GM19324 (cell line): ENCODE results near the gene PDPN.

Source experiments
- ATAC-seq: cut with Tn5 transposase; IDR thresholded peaks from one replicate; pipeline ENCODE4 v1.9.1; 2021; ENCODE audit warnings: mild to moderate bottlenecking, moderate library complexity; ENCODE audit not compliant: unreplicated experiment, low FRiP score

PDPN gene

DNA sequence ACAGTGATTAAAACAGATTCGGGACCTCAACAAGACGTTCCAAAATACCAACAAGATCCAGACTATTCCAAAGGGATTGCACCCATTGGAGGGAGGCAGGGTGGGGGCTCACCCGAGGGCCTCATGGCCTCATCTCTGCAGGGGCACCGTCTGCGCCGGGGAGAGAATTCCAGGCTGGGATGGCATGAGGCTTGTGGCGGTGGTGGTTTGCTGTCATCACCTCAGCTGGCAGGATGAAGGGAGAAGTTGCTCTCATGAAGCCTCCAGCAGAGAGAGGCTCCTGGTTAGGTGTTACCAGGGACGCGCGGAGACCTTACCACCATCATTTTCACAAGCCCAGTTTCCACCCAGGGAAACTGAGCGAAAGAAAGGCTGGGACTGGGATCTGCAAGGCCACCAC, 6.7 kb upstream of the PDPN start:
- no peak for ATAC-seq

DNA sequence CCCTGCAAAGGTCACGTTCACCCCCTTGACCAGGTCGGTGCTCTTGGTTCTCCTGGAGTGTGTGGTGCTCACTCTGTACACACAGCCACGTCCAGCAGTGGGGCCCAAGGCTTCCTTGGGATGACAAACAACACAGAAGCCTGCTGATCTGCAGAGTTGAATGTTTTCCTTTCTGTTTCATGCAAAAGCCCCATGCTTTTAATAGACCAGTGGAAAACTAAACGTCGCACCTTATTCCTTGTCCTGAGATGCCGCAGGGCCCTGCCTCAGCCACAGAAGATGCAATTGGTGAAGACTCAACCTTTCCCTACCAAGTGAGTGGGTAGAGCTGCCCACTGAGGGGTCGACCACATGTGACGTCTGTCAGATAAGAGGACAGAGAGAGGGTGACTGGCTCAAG, 5.8 kb upstream of the PDPN start:
- ATAC-seq = no peak

DNA sequence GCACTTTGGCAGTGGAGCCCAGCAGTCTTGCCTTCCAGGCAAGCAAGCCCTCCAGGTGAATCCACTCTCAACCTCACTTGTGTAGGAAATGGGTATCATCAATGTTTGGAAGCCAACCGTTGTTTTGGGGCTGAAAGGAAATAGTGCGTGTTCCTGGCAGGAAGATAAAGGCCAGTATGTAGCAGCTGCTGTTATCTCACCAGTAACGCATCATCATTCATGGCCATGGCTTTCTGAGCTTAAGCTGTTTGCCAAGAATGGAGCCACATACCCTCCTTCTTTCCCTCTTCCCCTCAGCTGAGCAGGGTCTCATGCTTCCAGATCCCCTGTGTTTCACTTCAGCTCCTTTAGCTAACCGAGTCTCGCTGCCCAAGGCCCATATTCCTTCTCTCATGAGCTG, 2.2 kb upstream of the PDPN start:
- no peak for ATAC-seq

DNA sequence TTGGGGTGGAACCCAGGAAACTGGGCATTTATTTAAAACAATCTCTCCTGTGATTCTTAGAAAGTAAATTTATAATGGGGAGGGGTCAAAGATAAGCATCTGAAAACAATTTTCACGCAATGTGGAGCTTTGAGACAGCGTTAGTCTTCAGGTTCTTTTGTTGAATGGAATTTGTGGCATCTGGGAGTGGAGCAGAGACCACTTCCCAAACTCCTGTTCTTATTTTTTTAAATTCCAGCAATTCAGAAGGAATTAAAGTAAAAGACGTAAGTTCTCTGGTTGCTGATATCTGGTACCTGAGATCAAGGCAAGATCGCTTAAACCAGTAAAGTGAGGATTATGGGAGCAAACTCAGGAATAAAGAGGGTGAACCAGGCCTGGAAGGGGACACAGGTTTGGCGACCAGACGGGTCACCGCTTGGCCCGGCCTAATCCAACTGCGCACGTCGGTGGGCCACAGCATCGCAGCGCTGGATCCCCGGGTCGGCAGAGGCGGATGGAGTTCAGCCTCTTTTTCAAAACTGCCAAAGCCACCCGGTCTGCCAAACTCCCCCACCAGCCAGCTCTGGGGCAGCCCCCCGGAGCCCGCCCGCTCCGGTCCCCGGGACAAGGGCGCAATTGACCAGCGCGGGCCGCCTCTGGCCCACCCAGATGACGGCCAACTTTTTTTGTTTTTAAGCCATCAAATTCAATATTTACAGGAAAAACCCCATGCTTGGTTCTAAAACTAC, 754 bp upstream of the PDPN start:
- no peak for ATAC-seq

DNA sequence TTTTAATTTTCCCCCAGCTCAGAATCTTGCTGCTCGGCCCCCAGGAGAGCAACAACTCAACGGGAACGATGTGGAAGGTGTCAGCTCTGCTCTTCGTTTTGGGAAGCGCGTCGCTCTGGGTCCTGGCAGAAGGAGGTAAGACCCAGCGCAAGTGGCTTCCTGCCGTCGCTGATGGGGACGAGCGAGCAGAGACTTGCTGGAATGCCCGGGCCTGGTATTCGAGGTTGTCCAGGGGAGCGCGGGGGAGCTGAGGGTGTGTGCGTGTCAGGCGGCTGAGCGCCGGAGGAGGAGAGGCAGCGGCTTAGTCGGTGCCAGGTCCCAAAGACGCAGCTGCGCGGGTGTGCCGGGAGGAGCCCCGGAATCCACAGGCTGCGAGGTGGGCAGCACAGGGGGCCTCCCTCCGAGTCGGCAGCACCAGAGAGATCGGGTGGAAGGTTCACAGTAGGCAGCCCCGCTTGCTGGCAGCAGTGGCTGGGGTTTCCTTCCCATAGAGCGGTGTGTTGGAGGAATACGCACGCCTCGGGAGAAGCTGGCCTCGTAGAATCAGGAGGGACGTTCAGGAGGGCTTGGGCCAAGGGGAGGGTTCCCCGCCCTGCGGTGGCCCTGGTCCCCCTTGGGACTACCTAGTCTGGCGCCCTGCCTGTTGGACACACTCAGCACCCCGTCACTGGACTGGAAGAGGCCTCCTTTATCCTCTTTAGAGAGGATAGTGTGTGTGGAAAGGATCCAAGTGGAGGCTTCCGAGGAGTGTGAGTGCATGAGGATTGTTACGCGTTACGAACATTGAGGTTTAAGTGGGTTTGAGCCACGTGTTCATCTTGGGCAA, 547 bp downstream of the PDPN start:
- ATAC-seq = no peak

DNA sequence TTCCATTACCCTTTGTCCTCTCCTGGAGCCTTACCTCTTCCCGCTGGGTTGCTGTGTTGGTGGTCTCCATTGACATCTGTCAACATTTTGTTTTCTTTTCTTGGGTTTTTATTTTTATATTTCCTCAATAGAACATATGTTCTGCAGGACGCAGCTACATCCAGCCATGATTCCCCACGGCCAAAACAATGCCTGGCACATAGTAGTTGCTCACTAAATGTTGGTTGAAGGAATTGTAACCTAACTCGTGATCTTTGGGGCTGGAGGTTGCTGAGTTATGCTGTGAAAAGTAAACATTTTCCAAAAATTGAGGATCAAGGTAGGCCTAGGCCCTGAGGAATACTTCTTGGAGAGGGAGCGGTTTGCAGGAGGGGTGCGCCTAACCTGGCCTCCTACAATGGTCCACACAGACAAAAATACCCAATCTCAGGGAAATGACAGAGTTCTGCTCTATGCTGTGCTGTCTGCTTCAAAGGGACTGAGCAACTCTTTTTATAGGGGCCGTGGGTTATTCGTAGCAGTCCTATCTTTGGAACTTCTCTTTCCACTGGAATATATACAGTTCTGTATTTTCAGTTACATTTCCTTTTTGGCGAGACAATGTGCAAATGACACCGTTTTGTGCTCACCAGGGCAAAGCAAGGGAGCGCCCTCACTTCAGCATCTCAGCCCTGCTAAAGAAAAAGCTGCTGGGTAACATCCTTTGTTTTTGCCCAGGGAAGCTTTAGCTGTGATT, 1.4 kb downstream of the PDPN start:
- no peak for ATAC-seq

DNA sequence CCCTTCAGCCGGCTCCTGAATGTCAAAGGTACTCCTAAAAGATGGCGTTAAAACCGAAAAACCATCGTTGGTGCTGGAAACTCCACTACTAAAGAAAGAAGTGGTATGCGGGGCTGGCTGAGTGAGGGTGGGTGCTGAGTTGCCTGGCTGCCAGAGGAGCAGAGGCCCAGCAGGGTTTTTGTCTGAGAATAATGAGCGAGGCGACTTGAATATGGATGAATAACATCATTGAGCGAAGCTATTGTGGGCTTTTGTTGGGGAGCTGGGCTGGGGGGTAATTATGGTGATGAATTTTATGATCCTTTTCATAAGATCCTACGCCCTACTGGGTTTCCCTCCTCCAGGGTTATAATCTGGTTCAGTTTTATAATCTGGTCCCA, 2.0 kb downstream of the PDPN start:
- no peak for ATAC-seq

DNA sequence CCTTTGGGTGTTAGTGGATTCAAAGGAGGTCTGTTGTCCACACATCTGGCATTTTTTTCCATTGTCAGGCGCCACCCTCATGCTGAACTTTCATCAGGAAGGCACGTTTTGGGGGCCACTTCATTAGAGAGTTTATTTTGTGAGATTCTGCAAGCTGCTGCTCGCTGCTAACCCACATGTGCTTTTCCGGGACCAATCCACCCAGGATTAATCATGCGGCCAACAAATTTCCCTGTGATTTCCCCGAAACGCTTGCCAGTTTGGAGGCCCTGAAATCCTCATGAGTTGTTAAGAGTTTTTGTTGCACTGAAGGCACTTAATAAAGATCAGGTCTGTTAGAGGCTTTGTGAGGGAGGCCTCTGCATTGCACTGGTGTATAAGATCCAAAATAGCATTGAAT, 2.4 kb downstream of the PDPN start:
- no peak for ATAC-seq

DNA sequence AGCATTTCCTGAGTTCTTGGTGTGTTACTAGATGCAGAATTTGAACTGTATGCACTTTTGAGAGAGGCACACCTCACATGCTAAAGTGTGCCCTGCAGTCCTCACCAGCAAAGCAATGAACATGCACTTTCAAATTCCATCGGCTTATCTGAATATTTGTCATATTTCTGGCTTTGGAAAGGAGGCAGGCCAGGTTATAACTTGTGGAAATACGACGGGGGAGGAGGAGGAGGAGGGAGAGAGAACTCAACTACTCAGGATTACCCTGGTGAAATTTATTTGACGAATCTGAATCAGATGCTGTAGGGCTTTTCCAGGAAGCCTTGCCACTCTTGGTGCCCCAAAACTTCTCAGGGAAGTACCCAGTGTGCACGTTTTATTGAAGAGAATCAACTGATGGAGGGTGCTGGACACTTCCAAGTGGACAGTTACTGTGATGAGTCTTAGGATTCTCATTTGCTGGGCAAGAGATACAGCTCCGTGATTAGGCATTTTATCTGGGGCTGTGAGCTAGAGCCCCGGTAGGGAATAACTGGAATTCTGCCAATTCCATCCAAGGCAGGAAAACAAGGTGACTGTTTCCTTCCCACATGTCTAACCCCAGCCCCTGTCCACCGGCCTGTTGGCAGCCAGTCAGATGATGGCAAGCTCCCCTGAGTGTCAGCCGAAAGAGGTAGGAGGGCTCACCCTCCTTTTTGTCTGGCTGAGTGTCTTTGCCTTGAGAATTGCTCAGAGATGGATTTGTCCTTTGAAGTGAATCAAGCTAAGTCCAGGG, 3.8 kb downstream of the PDPN start:
- no peak for ATAC-seq

DNA sequence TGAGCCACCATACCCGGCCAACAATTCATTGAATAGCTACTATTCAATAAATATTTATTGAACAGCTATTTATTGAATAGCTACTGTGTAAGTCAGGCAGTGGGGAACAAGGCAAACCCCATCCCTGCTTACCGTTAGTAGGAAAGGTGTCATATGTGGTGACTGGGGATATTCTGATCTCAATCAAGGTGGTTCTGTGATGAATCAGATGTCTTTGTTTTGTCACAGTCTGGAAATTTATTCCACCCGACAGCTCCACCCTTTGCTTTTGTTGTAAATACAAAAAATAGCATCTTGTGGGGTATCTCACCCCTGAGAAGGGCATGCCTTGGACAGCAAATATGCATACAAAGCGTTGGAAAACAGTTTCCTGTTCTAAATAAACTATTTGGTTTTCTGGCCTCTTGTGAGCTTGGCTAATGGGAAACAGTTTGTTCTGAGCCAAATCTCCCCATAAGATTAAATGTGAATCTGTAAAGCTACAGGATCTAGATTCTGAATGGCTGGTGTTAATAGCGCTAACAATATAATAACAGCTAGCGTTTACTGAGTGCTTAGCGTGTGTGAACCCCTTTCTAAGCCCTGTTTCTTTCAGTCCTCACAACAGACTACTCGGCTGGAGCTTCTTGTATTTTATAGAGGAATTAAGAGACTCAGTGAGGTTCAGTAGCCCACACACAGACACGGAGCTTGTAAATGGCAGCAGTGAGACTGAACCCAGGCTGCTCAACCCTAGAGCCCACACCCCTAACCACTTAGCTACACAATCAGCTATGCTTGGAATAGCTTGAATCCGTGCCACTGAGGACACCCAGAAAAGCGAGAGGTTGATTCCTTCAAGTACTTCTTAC, 5.5 kb downstream of the PDPN start:
- ATAC-seq = no peak

DNA sequence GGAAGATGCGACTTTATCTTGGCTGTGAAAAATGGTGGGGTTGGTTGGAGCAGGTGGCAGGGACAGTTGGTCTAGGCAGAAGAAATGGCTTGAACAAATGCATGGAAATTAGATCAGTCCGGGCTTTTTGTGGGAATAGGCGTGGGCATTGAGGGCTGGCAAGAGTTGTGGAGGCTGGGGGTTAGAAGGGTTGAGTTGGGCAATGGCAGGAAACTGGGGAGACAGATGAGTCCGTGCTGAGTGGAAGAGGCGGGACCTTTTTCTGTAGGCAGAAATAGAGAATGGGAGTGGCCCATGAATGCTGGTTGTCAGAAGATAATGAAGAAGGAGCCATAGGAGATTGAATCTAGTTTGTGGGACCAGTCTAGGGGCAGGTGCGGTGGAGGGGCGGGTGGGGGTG, 6.9 kb downstream of the PDPN start:
- no peak for ATAC-seq

DNA sequence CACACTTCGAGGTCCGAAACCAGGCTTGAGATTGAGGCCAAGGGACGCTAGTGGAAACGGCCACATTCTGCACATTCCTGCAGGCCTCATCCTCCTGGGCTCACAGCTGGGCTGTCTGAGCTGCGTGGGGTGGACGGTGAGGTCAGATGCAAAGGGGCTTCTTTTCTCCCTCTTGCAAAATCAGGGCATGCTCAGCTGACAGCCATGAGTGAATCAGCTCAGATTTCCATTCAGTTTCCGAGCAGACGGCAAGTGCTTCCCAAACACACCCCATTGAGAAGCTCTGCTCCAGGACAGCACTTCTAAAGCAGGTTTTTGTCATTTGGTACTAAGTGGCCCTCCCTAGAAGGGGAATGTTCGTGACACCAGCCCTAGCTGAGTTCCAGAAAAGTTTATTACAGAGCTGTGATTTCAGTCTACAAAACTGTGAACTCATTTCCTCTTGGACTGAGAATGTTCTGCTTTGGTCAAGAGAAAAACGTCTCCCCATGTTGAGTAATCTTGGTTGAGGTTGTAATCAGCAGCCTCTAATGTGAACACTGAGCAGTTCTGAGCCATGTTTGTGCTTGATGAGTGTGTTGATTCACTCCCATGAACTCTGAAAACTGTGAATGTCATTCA, 10.0 kb downstream of the PDPN start:
- ATAC-seq = no peak

DNA sequence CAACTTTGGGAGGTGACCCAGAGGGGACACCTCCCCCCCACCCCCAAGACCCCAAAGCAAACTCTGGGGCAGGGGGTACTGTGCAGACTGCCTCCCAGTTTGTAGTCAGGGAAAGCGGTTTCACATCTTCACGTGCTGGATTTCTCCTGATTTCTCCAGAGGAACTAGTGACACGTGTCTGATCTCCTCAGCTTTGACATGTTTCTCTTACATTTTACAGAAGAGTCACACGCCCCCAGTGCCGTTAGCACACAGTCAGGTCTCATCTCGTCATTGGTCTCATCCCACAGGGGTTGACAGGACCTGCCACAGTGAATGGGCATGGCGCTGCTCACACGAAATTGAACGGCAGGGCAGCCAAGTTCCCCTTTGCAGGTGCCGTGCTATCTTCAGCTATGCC, 11.8 kb downstream of the PDPN start:
- no peak for ATAC-seq

DNA sequence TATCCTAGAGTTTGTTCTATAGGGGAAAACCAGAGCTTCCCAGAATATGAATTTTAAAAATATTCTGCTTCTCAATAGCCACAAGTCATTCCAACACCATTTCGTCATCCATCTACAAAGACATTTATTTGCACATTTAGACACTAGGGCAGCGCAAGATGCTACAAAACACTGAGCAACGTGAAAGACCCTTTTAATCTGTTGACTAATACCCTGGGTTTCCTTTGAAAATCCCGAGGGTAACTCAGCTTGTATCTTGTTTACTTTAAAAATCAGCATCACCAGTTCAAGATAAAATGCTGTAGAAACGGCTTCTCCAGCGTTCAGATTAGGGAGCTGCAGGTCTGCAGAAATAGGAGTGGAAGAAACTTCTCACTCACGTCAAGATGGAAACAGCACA, 13.5 kb downstream of the PDPN start:
- ATAC-seq = no peak

DNA sequence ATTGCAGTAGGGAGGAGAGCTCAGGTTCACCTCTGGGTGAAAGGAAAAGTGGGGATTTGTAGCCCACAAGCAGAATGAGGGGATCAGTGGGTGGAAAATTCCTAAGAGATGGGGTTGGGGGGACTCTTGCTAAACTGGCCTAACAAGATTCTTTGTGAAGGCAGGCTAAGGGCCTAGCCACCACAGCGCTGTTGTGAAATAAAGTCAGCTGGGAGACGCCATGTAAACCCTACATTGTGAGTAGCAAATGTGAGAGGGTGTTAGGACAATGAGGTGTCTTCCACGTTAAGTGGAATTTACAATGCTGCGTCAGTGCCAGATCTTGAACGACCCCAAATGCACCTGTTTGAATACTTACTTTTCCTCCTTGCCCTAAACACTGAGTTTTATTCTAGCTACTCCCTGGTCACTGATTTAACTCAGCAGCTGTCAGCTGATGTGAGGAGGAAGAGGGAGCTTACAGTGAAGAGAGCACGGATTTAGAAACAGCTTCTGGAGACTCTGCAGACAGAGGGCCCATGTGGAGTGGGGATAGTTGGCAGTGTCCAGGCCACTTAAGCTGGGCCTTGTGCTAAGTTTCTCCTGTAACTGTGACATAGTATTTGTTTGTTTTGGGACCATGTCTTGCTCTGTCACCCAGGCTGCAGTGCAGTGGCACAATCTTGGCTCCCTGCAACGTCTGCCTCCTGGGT, 17.3 kb downstream of the PDPN start:
- no peak for ATAC-seq

DNA sequence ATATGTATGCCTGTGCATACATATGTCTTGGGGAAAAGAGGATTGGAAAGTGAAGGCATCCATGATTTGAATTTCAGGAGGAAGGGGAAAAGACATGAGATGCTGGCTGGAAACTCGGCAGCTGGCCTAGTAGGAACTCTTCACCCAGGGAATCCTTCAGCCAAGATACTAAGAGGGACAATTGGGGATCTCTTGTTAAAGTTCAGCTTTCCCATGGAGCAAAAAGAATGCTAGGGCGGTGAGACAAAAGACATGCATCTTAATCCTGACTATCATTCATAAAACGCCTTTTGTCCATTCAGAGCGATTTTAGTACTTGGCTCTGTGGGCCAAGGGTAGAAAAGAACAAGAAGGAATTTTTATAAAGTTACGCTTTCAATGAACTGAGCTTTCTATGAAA, 20.5 kb downstream of the PDPN start:
- no peak for ATAC-seq

DNA sequence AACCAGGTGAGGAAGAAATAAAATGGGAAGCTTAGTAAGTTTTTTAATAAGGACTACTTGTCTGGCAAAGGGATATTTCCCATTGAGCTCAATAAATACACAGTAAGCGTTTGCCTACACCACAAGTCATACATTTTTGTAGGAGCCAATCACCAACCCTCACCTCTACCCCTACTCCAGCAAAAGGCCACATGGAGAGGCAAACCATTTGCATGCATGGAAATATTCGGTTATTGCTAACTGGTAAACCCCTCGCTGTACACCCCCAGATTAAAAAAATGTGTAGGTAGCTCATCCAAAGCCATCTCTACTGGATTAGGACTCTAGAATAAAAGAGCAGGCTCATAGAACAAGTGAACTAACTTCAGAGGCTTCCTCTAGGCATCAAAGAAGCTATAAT, 21.1 kb downstream of the PDPN start:
- ATAC-seq = no peak

DNA sequence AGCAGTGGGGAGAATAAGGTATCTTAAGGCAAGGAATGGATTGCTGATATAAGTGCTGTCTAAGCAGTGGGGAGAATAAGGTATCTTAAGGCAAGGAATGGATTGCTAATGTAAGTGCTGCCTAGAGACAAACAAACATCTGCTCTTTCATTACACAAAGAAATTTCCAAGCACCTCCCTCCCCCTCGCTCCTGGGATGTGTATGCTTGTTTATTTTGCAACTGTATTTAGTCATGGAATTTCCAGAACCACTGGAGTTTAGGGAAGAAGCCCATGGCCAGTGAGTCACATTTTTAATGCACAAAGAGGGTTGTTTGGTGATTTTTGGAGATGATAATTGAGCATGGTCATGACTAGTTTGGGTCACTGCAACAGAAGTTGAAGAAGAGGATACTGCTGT, 21.5 kb downstream of the PDPN start:
- ATAC-seq = no peak

DNA sequence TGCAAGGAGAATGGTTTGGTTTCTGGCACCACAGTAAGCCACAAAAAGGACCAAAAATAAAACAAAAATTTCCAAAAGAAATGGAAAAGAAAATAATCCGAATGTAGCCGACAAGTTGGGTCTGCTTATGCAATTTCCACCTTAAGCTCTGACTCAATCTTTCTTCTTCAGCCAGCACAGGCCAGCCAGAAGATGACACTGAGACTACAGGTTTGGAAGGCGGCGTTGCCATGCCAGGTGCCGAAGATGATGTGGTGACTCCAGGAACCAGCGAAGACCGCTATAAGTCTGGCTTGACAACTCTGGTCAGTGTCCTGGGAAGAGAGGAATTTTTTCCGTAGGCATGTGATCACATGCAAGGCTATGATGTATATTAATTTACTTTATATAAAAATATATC, 23.4 kb downstream of the PDPN start:
- no peak for ATAC-seq
